Measurements from ENCODE around the gene SPESP1. TPM values are rescaled to one million over a fixed set of nuclear protein-coding genes. Genes with fewer than 3 reads are reported as not detected.

SPESP1 gene
- 1 to 10 TPM in 1 of 2 donors, under 1 TPM in 1; 0.86 to 1.1 TPM for total RNA-seq

GRCh38 chr15:68930268-68931022 is at the start of gene SPESP1:
Gene SPESP1, plus strand, starts transcription at chr15:68930525. Its CDS starts 129 bp downstream, at chr15:68930654.
- Mint-ChIP-seq H3K27ac (no peak within 1 kb of the TSS), H3K36me3 (ENCODE audit: low read depth) (no peaks in the 10 kb centered on the region), H3K4me1 (no peaks in the 10 kb centered on the region), H3K27me3 (peaks cover 7% of the 10 kb centered on the region), H3K9me3 (no peaks in the 10 kb centered on the region), H3K4me3 (no peak within 1 kb of the TSS)
- ATAC-seq (replicated peaks) = peak; percentile 81

GRCh38 chr15:68885070-68885469 is 45.3 kb upstream of the SPESP1 start:
- H3K27ac Mint-ChIP-seq = no peak overlapping the region
- no peaks in the 10 kb centered on the region for H3K4me1 Mint-ChIP-seq
- no peak for ATAC-seq (replicated peaks)
- no peaks in the 10 kb centered on the region for H3K36me3 Mint-ChIP-seq (ENCODE audit: low read depth)
- no peak overlapping the region for H3K4me3 Mint-ChIP-seq
- peaks cover 3% of the 10 kb centered on the region for H3K27me3 Mint-ChIP-seq
- no peaks in the 10 kb centered on the region for H3K9me3 Mint-ChIP-seq

- Mint-ChIP-seq H3K4me3 (no peak overlapping the region), H3K27ac (no peak overlapping the region), H3K9me3 (no peaks in the 10 kb centered on the region), H3K4me1 (no peaks in the 10 kb centered on the region), H3K27me3 (no peaks in the 10 kb centered on the region), H3K36me3 (ENCODE audit: low read depth) (no peaks in the 10 kb centered on the region)
- ATAC-seq (replicated peaks) = no peak
Observed at GRCh38 chr15:68887120-68887519, 43.2 kb upstream of the SPESP1 start.

GRCh38 chr15:68887819-68888218 is 42.5 kb upstream of the SPESP1 start:
- Mint-ChIP-seq H3K27ac (no peak overlapping the region), H3K4me1 (no peaks in the 10 kb centered on the region), H3K36me3 (ENCODE audit: low read depth) (no peaks in the 10 kb centered on the region), H3K4me3 (no peak overlapping the region), H3K27me3 (no peaks in the 10 kb centered on the region), H3K9me3 (no peaks in the 10 kb centered on the region)
- no peak for ATAC-seq (replicated peaks)

GRCh38 chr15:68888419-68888818 is 41.9 kb upstream of the SPESP1 start:
- no peak for ATAC-seq (replicated peaks)
- Mint-ChIP-seq H3K27me3 (peaks cover 3% of the 10 kb centered on the region), H3K4me3 (peak overlapping the region; percentile 31), H3K9me3 (no peaks in the 10 kb centered on the region), H3K27ac (no peak overlapping the region), H3K36me3 (ENCODE audit: low read depth) (no peaks in the 10 kb centered on the region), H3K4me1 (no peaks in the 10 kb centered on the region)

- ATAC-seq (replicated peaks) = no peak
- no peaks in the 10 kb centered on the region for H3K9me3 Mint-ChIP-seq
Observed at GRCh38 chr15:68894208-68894607, 36.1 kb upstream of the SPESP1 start.

GRCh38 chr15:68896178-68896577 is 34.1 kb upstream of the SPESP1 start:
- no peak overlapping the region for H3K27ac Mint-ChIP-seq
- H3K9me3 Mint-ChIP-seq = no peaks in the 10 kb centered on the region
- no peaks in the 10 kb centered on the region for H3K36me3 Mint-ChIP-seq (ENCODE audit: low read depth)
- H3K4me1 Mint-ChIP-seq = no peaks in the 10 kb centered on the region
- peaks cover 21% of the 10 kb centered on the region for H3K27me3 Mint-ChIP-seq
- no peak for ATAC-seq (replicated peaks)
- no peak overlapping the region for H3K4me3 Mint-ChIP-seq

More at GRCh38 chr15:68894208-68894607, 36.1 kb upstream of the SPESP1 start:
- peaks cover 18% of the 10 kb centered on the region for H3K27me3 Mint-ChIP-seq
- H3K4me3 Mint-ChIP-seq = no peak overlapping the region
- no peaks in the 10 kb centered on the region for H3K4me1 Mint-ChIP-seq
- no peaks in the 10 kb centered on the region for H3K36me3 Mint-ChIP-seq (ENCODE audit: low read depth)
- H3K27ac Mint-ChIP-seq = no peak overlapping the region

- Mint-ChIP-seq H3K4me1 (no peaks in the 10 kb centered on the region), H3K9me3 (no peaks in the 10 kb centered on the region), H3K4me3 (no peak overlapping the region), H3K27ac (no peak overlapping the region), H3K27me3 (peaks cover 23% of the 10 kb centered on the region), H3K36me3 (ENCODE audit: low read depth) (no peaks in the 10 kb centered on the region)
- no peak for ATAC-seq (replicated peaks)
Observed at GRCh38 chr15:68897016-68897415, 33.3 kb upstream of the SPESP1 start.

- Mint-ChIP-seq H3K27ac (no peak overlapping the region), H3K4me3 (no peak overlapping the region), H3K27me3 (peaks cover 21% of the 10 kb centered on the region), H3K4me1 (no peaks in the 10 kb centered on the region), H3K9me3 (no peaks in the 10 kb centered on the region), H3K36me3 (ENCODE audit: low read depth) (no peaks in the 10 kb centered on the region)
- no peak for ATAC-seq (replicated peaks)
Observed at GRCh38 chr15:68900027-68900426, 30.3 kb upstream of the SPESP1 start.

GRCh38 chr15:68907396-68907923 is 22.9 kb upstream of the SPESP1 start:
- no peak overlapping the region for H3K27ac Mint-ChIP-seq
- no peak overlapping the region for H3K4me3 Mint-ChIP-seq
- ATAC-seq (replicated peaks) = no peak
- H3K27me3 Mint-ChIP-seq = peaks cover 19% of the 10 kb centered on the region
- H3K36me3 Mint-ChIP-seq (ENCODE audit: low read depth) = no peaks in the 10 kb centered on the region
- no peaks in the 10 kb centered on the region for H3K4me1 Mint-ChIP-seq
- no peaks in the 10 kb centered on the region for H3K9me3 Mint-ChIP-seq

- Mint-ChIP-seq H3K4me3 (no peak overlapping the region), H3K27ac (no peak overlapping the region), H3K9me3 (no peaks in the 10 kb centered on the region), H3K4me1 (no peaks in the 10 kb centered on the region), H3K27me3 (peaks cover 12% of the 10 kb centered on the region), H3K36me3 (ENCODE audit: low read depth) (no peaks in the 10 kb centered on the region)
- no peak for ATAC-seq (replicated peaks)
Observed at GRCh38 chr15:68909601-68910100, 20.7 kb upstream of the SPESP1 start.

- Mint-ChIP-seq H3K27ac (no peak overlapping the region), H3K36me3 (ENCODE audit: low read depth) (no peaks in the 10 kb centered on the region), H3K4me1 (no peaks in the 10 kb centered on the region), H3K9me3 (peaks cover 2% of the 10 kb centered on the region), H3K4me3 (no peak overlapping the region), H3K27me3 (peaks cover 16% of the 10 kb centered on the region)
- ATAC-seq (replicated peaks) = no peak
Observed at GRCh38 chr15:68910341-68910740, 20.0 kb upstream of the SPESP1 start.

- Mint-ChIP-seq H3K4me3 (no peak overlapping the region), H3K4me1 (no peaks in the 10 kb centered on the region), H3K9me3 (peaks cover 3% of the 10 kb centered on the region), H3K27ac (no peak overlapping the region), H3K36me3 (ENCODE audit: low read depth) (no peaks in the 10 kb centered on the region), H3K27me3 (peaks cover 21% of the 10 kb centered on the region)
- ATAC-seq (replicated peaks) = no peak
Observed at GRCh38 chr15:68910816-68911215, 19.5 kb upstream of the SPESP1 start.

- Mint-ChIP-seq H3K27ac (no peak overlapping the region), H3K9me3 (no peaks in the 10 kb centered on the region), H3K4me3 (no peak overlapping the region), H3K4me1 (no peaks in the 10 kb centered on the region), H3K36me3 (ENCODE audit: low read depth) (no peaks in the 10 kb centered on the region), H3K27me3 (peaks cover 19% of the 10 kb centered on the region)
- ATAC-seq (replicated peaks) = peak; percentile 28
Observed at GRCh38 chr15:68921926-68922325, 8.4 kb upstream of the SPESP1 start.

GRCh38 chr15:68924866-68925560 is 5.3 kb upstream of the SPESP1 start:
- Mint-ChIP-seq H3K9me3 (no peaks in the 10 kb centered on the region), H3K4me3 (no peak overlapping the region), H3K27ac (no peak overlapping the region), H3K36me3 (ENCODE audit: low read depth) (no peaks in the 10 kb centered on the region), H3K4me1 (no peaks in the 10 kb centered on the region), H3K27me3 (peaks cover 19% of the 10 kb centered on the region)
- ATAC-seq (replicated peaks) = peak; percentile 66
